GM12865 (cell line): Measurements from ENCODE around the gene MNX1.

Source experiments
- DNase-seq: peaks from one replicate; pipeline ENCODE4 v3.0.0; 2010; ENCODE audit warnings: low read depth
- H3K4me3 ChIP-seq: 2 replicates; pipeline ENCODE4 v1.5.1; 2011; ENCODE audit warnings: mild to moderate bottlenecking, low read depth, low read length, control low read depth
- TF ChIP-seq, protein P1 (sequence below): IDR thresholded peaks from 2 replicates; pipeline ENCODE4 v1.5.1; 2011; ENCODE audit warnings: low read length, control low read depth, low read depth, inconsistent platforms; ENCODE audit not compliant: insufficient read depth; ENCODE audit errors: missing control alignments

Gene MNX1

DNA sequence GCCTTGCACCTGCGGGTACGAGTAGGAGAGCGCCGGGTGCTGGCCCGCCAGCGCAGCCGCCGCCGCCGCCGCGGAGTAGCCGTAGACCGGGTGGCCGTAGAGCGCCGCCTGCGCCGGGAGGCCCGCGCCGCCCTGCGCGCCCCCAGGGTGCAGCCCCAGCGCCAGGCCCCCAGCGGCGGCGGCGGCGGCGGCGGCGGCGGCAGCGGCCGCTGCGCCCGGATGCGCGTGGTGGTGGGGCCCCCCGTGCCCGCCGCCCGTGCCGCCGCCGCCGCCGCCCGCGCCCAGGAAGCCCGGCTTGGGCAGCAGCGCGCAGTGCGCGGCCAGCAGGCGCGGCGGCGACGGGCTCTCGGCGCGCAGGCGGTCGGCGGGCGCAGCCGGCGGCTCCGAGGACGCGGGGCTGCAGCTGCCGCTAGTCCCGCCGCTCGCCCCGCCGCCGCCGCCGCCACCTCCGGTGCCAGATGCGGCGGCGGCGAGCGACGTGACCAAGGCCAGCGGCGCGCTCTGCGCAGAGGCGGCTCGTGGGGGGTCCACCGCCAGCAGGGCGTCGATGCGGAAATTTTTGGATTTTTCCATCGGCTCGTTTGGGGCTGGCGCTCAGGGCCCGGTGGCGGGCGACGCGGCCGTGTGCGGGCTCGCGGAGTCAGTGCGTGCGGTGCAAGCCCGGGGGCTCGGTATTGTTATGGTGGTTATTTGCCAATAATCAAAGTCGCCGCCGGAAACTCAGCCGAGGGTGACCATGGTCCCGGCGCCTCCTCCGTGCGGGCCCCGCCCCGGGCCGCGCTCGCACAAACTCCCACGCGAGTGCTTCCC, 480 bp downstream of the MNX1 start:
- peak overlapping the region; percentile 69 for H3K4me3 ChIP-seq
- DNase-seq = no peak
- TF ChIP-seq, protein P1, sequence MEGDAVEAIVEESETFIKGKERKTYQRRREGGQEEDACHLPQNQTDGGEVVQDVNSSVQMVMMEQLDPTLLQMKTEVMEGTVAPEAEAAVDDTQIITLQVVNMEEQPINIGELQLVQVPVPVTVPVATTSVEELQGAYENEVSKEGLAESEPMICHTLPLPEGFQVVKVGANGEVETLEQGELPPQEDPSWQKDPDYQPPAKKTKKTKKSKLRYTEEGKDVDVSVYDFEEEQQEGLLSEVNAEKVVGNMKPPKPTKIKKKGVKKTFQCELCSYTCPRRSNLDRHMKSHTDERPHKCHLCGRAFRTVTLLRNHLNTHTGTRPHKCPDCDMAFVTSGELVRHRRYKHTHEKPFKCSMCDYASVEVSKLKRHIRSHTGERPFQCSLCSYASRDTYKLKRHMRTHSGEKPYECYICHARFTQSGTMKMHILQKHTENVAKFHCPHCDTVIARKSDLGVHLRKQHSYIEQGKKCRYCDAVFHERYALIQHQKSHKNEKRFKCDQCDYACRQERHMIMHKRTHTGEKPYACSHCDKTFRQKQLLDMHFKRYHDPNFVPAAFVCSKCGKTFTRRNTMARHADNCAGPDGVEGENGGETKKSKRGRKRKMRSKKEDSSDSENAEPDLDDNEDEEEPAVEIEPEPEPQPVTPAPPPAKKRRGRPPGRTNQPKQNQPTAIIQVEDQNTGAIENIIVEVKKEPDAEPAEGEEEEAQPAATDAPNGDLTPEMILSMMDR = no peak

DNA sequence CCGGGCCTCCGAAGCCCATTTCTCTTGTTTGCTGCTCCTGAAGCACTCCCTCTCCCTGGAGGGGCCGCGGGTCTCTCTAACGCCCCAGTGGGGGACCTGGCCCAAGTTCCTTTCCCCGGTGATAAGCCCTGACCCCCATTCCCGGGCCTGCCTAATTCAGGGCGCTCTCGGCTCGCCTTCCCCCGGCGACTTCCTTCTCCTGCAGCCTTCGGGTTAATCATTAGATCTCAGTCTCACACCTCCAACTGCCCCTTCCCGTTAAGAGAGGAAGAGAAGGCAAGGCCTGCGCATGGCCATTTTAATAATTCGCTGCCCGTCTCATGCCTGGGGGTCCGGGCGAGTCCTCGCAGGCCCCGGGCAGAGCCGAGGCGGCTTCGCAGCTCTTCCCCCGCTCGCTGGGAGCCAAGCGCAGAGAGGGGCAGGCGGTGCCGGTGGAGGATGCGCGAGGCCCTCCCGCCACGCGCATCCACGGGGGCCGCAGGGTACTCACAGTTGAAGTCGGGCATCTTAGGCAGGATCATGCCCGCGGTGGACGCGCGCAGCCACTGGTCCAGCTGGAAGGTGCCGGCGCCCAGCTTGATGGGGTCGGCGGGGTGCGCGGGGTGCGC, 1.2 kb downstream of the MNX1 start:
- H3K4me3 ChIP-seq = peak overlapping the region; percentile 25
- DNase-seq = no peak

DNA sequence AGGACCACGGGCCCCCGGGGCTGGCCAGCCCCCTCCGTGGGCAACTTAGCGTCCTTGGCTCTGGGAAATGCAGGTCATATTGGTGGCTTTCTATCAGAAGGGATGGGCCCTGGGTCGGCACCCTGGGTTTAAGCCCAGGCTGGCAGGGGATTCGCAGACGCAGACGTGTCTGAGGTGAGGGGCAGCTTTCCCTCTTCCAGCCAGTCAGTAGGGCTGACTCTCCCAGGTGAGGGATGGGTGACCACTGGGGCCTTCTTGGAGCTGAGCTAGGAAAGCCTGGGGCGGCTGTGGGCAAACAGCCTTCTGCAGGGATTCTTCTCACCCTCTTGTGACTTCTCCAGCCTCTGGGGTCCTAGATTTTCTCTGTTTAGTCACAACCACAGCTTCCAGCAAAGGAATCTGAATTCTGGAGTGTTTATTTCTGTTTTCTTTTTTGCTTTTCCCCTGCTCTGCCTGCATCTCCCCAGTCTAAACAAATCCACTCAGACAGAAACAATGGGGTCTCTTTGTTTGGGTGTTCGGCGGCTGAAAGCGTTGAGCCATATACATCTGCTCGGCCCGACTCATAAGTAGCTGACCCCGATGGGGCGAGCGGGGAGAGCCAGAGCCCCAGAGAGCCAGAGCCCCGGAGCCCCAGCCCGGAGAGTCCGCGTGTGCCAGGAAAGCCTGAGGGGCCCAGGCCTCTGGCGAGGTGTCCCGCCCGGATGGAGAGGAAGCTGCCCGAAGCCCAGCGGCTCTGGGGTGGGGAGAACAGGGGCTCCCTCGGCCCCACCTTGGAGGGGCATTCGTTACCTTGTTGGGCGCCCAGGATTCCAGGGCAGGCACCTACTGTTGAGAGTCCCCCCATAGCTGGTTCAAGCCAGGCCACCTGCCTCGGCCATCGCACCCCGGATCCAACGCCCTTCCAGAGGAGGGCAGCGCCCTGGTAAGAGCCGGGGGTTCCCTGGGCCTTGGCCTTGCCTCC, 2.0 kb downstream of the MNX1 start:
- H3K4me3 ChIP-seq = no peak overlapping the region
- TF ChIP-seq, protein P1 = no peak
- DNase-seq = no peak

More for the DNA sequence above, 1.2 kb downstream of the MNX1 start:
- TF ChIP-seq, protein P1 = no peak

DNA sequence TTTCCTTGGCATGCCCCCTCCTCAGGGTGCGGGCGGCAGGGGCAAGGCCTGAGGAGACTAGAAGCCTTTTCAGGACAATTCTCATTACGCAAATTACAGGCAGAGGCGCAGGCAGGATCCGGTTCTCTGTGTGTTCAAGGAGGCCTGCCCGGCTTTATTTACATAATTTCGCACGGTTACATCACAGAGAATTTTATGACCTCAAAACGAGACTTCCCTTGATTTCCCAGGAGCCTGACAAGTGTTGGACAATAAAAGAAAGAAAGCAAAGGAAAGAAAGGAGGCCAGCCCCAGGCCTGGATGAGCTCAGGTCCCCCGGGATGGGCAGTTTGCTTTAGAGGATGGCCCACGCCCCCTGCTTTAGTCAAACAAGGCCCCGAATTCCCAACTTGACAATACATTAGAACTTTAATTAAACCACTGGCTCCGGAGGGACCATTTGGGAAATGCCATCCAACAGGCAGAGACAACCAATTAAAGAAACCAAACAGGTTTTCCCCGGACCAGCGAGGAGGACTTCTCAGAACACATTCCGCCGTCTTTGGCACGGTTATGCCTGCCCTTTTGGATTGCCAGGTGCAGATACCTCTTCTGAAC, 2.9 kb downstream of the MNX1 start:
- no peak for DNase-seq
- H3K4me3 ChIP-seq = no peak overlapping the region
- TF ChIP-seq, protein P1 = no peak

DNA sequence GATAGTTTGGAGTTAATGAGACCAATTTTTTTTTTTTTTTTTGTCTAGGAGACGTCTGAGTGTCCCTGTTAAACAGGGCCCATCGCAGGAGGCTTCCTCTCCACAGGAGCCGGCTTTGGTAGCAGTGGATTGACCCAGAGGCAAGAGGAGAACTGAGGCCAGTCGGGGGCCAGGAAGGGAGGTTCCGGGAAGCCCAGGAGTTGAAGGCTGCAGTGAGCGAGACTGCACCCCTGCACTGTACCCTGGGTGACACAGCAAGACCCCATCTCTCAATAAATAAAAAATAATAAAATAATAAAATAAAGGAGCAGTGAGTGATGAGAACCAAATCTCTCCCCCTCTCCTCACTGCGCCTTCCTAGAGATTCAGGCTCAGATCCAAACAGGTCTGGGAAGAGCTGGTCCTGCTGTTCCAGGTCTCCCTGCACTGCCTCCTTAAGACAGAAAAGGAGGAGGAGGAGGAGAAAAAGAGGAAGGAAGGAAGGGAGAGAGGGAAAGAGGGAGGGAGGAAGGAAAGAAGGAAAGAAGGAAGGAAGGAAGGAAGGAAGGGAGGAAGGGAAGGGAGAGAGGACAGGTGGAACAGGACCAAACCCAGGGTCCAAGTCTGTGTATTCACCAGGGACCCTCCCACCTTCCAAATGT, 3.5 kb downstream of the MNX1 start:
- no peak for DNase-seq
- no peak overlapping the region for H3K4me3 ChIP-seq
- TF ChIP-seq, protein P1 = no peak

DNA sequence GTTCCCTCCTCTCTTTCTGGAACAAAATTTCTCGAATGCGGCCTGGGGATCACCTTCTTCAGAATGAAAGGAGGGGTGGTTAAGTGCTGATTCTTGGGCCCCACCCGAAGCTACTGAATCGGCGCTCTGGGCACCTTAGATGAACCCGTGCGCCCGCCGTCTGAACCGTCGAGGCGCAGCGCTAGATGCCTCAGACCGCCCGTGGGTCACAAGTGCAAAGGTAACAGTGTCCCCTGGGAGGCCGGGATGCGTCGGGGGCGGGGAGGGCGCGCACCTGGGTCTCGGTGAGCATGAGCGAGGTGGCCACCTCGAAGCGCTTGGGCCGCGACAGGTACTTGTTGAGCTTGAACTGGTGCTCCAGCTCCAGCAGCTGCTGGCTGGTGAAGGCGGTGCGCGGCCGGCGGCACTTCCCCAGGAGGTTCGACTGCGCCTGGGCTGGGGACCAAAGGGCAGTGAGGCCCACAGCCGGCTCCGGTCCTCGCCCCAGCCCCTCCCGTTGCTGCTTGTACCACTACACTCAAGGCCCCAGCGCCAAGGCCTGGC, 4.2 kb downstream of the MNX1 start:
- H3K4me3 ChIP-seq = no peak overlapping the region
- TF ChIP-seq, protein P1 = no peak
- DNase-seq = no peak
